ENCODE measurements around the gene MSH3. TPM values are rescaled to one million over a fixed set of nuclear protein-coding genes. Genes with fewer than 3 reads are reported as not detected.

The MSH3 gene
- polyA plus RNA-seq, 1 donor (not counting 4 experiments of a cell fraction or from before 2014, with no cell fraction given) = 11.1 TPM

DNA sequence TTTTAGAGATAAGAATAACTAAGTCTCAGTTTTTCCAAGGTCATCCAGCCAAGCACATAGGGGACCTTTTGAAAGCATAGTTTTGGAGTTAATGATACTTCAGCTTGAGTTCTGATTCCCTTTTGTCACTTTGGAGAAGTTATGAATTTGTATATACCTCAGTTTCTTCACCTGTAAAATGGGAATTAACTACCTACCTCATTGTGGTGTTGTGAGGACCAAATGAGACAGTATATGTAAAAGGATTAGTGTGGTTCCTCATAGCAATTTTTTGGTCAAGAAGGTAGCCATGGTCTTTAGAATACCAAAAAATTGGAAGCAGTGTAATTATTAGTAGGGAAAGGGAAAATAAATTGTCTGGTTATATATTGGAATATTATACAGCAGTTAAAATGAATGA is 98.0 kb downstream of the MSH3 start:
- H3K9me1 ChIP-seq (ENCODE audit: control insufficient read depth, extremely low read depth, insufficient read depth, low read length) = no peaks in the 10 kb centered on the region
- H3K9me3 ChIP-seq (ENCODE audit: control insufficient read depth, low read depth, low read length) = no peaks in the 10 kb centered on the region
- no peak overlapping the region for H3K27ac ChIP-seq (ENCODE audit: control insufficient read depth, insufficient read depth, low read length)
- H2AFZ ChIP-seq (ENCODE audit: control insufficient read depth, low read length) = no peak overlapping the region
- no peak for FAIRE-seq
- peaks cover 0 to 3% of the 10 kb centered on the region in 2 experiments for H3K36me3 ChIP-seq (ENCODE audit: control insufficient read depth in 2 of 2, extremely low read depth in 1 of 2, insufficient read depth in 2 of 2, low read length in 2 of 2)
- no peaks in the 10 kb centered on the region for H4K20me1 ChIP-seq (ENCODE audit: control insufficient read depth, extremely low read depth, insufficient read depth, low read length)
- H3K4me3 ChIP-seq (ENCODE audit: control insufficient read depth in 2 of 3, extremely low read depth in 1 of 3, insufficient read depth in 2 of 3, low read depth in 1 of 3, low read length in 3 of 3) = no peak overlapping the region
- H3K79me2 ChIP-seq (ENCODE audit: control insufficient read depth, insufficient read depth, low read length) = no peaks in the 10 kb centered on the region
- TF ChIP-seq, protein P1, sequence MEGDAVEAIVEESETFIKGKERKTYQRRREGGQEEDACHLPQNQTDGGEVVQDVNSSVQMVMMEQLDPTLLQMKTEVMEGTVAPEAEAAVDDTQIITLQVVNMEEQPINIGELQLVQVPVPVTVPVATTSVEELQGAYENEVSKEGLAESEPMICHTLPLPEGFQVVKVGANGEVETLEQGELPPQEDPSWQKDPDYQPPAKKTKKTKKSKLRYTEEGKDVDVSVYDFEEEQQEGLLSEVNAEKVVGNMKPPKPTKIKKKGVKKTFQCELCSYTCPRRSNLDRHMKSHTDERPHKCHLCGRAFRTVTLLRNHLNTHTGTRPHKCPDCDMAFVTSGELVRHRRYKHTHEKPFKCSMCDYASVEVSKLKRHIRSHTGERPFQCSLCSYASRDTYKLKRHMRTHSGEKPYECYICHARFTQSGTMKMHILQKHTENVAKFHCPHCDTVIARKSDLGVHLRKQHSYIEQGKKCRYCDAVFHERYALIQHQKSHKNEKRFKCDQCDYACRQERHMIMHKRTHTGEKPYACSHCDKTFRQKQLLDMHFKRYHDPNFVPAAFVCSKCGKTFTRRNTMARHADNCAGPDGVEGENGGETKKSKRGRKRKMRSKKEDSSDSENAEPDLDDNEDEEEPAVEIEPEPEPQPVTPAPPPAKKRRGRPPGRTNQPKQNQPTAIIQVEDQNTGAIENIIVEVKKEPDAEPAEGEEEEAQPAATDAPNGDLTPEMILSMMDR (optimal IDR thresholded peaks at IDR 0.05 in 1 of 3, IDR thresholded peaks at IDR 0.05 in 1 of 3, conservative IDR thresholded peaks at IDR 0.05 in 1 of 3; ENCODE audit: extremely low read depth in 1 of 3, insufficient read depth in 2 of 3, low read length in 3 of 3) = no peak
- TF ChIP-seq EZH2 (IDR thresholded peaks at IDR 0.05; ENCODE audit: low read length) = no peak
- H3K4me2 ChIP-seq (ENCODE audit: control insufficient read depth, extremely low read depth, insufficient read depth, low read depth, low read length) = no peak overlapping the region
- no peak for DNase-seq (ENCODE audit: low read depth, low spot score)
- H3K9ac ChIP-seq (ENCODE audit: control insufficient read depth, extremely low read depth, insufficient read depth, low read length) = no peak overlapping the region
- H3K4me1 ChIP-seq (ENCODE audit: control insufficient read depth, extremely low read depth, insufficient read depth, low read length) = peaks cover 3% of the 10 kb centered on the region
- dilution Hi-C loops (cut with MboI; ENCODE audit: extremely low pct_ligation_motif_present, low sequenced_read_pairs) = no loop called here
- H3K27me3 ChIP-seq (ENCODE audit: control insufficient read depth, extremely low read depth, insufficient read depth, low read length) = no peaks in the 10 kb centered on the region

DNA sequence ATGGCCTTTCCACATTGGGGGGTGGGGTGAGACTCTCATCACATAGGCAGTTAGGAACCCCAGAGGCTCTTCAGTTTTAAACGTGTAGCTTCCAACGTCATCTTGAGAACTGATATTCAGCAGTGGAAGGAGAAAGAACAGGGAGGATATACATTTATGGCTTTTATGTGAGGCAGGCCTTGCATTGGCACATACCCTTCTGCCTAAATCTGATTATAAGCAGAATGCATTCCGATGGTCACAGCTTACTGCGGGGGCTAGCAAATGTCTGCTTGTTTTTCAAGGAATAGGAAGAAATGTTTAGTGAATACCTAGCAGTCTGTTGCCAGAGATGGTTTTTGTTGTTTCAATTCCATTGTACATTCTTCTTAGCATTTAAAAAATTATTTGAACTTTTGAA is 99.3 kb downstream of the MSH3 start:
- DNase-seq (ENCODE audit: low read depth, low spot score) = no peak
- no peak overlapping the region for H3K9ac ChIP-seq (ENCODE audit: control insufficient read depth, extremely low read depth, insufficient read depth, low read length)
- no peak overlapping the region for H3K4me3 ChIP-seq (ENCODE audit: control insufficient read depth in 2 of 3, extremely low read depth in 1 of 3, insufficient read depth in 2 of 3, low read depth in 1 of 3, low read length in 3 of 3)
- H4K20me1 ChIP-seq (ENCODE audit: control insufficient read depth, extremely low read depth, insufficient read depth, low read length) = no peaks in the 10 kb centered on the region
- H3K4me2 ChIP-seq (ENCODE audit: control insufficient read depth, extremely low read depth, insufficient read depth, low read depth, low read length) = no peak overlapping the region
- H3K27ac ChIP-seq (ENCODE audit: control insufficient read depth, insufficient read depth, low read length) = no peak overlapping the region
- dilution Hi-C loops (cut with MboI; ENCODE audit: extremely low pct_ligation_motif_present, low sequenced_read_pairs) = no loop called here
- no peaks in the 10 kb centered on the region for H3K9me3 ChIP-seq (ENCODE audit: control insufficient read depth, low read depth, low read length)
- no peak for TF ChIP-seq EZH2 (IDR thresholded peaks at IDR 0.05; ENCODE audit: low read length)
- TF ChIP-seq, protein P1 (optimal IDR thresholded peaks at IDR 0.05 in 1 of 3, IDR thresholded peaks at IDR 0.05 in 1 of 3, conservative IDR thresholded peaks at IDR 0.05 in 1 of 3; ENCODE audit: extremely low read depth in 1 of 3, insufficient read depth in 2 of 3, low read length in 3 of 3) = no peak
- no peaks in the 10 kb centered on the region for H3K27me3 ChIP-seq (ENCODE audit: control insufficient read depth, extremely low read depth, insufficient read depth, low read length)
- H3K4me1 ChIP-seq (ENCODE audit: control insufficient read depth, extremely low read depth, insufficient read depth, low read length) = peaks cover 3% of the 10 kb centered on the region
- H2AFZ ChIP-seq (ENCODE audit: control insufficient read depth, low read length) = no peak overlapping the region
- no peak for FAIRE-seq
- H3K79me2 ChIP-seq (ENCODE audit: control insufficient read depth, insufficient read depth, low read length) = no peaks in the 10 kb centered on the region
- no peaks in the 10 kb centered on the region for H3K9me1 ChIP-seq (ENCODE audit: control insufficient read depth, extremely low read depth, insufficient read depth, low read length)
- H3K36me3 ChIP-seq (ENCODE audit: control insufficient read depth in 2 of 2, extremely low read depth in 1 of 2, insufficient read depth in 2 of 2, low read length in 2 of 2) = peaks cover 0 to 3% of the 10 kb centered on the region in 2 experiments

Data from keratinocyte (primary cell).